NCI-H446 (cell line): ENCODE measurements around the gene DCTN2.

Experiments used
- DNase-seq, 2 experiments: peaks; one replicate each; lab custom pipeline; 2025; lab: John Stamatoyannopoulos, UW

The DCTN2 gene

DNA sequence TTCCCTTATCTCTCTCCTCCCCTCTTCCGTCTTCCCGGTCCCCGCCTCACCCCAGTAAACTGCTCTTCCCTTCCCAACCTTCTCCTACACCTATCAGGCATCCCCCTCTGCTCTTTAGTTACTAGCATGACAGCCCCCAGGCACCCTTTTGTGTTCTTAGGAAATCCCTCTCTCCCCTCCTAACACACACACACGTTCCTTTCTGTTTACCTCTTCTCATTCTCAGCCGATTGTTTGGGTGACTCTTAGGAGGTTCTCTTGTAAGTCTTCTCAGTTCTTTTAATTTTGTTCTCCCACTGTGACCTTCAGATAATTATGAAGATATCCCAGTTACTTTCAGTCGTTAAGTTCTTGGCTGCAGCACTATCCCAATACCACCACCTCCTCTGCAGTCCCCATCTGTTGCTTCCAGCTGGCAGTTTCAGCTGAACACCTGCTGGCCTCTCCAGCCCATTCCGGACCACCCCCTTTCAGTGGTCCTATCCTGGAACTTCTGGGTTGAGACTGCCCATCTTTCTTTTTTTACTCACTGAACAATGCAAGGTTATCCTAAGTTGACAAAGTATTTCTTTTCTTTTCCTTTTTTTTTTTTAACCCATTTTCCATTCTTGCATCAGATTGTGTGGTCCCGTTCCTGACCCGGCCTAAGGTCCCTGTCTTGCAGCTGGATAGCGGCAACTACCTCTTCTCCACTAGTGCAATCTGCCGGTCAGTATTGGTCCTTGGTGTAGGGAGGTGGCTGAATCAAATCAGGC lies 58.4 kb downstream of the DCTN2 start:
- peak in 1 of 2 experiments; percentile 3 for DNase-seq

DNA sequence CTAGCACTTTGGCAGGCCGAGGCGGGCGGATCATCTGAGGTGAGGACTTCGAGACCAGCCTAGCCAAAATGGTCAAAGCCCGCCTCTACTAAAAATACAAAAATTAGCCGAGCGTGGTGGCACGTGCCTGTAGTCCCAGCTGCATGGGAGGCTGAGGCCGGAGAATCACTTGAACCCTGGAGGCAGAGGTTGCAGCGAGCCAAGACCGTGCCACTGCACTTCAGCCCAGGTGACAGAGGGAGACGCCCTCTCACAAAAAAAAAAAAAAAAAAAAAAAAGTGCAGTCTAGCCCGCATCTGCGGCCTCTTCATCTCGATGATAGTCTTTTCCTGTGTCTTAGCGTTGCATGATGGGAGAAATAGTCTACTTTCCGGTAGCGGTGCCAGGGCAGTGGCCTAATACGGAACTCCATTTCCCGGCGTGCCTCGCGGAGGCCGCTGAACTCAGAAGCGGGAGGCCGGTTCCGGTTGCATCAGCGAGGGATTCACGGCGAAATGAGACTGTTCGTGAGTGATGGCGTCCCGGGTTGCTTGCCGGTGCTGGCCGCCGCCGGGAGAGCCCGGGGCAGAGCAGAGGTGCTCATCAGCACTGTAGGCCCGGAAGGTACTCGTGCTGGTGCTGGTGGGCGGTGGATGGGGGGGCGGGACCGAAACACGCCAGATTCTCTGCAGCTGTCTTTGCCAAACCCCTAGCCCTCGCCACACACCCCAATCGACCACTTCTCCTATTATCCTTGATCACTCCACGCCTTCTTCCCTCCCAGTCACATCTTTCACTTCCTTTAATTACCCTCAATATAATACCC lies 59.2 kb downstream of the DCTN2 start, which contains the start of gene MARS1:
MARS1 (plus strand) TSS at position 472 of the 805 bp plus-strand sequence; CDS start at position 495, 23 bp downstream.
- DNase-seq: peak; percentile 87 to 96

DNA sequence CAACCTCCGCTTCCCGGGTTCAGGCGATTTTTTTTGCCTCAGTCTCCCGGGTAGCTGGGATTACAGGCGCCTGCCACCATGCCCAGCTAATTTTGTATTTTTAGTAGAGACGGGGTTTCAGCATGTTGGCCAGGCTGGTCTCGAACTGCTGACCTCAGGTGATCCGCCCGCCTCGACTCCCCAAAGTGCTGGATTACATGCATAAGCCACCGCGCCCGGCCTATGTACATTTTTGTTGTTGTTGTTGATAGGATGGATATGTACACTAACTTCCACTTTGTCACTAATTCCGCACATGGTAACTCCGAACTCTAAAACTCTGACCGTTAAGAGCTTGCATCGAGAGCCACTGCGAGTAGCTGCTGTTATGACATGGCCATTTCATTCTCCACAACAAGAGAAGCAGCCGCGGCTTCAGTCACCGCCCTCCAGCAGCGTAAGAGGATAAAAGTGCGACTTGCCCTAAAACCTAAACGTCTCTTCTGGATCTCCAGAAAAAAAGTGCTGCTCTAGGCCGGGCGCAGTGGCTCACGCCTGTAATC lies 59.9 kb downstream of the DCTN2 start:
- no peak for DNase-seq

DNA sequence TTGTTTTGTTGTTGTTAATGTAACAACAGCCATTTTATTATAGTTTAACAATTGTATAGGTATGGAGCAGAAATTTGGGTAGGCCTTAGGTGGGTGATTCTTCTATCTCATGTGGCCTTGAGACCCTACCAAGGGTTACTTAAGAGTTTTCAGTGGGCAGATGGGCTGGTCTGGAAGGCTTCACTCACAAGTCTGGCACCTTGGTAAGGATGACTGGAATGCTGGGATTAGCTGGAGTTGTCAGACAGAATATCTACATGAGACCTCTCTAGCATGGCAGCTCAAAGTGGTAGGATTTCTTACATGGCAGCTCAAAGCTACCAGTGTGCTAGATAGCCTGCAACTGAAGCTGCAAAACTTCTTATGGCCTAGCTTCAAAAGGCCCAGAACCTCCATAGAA lies 61.3 kb downstream of the DCTN2 start:
- no peak for DNase-seq

DNA sequence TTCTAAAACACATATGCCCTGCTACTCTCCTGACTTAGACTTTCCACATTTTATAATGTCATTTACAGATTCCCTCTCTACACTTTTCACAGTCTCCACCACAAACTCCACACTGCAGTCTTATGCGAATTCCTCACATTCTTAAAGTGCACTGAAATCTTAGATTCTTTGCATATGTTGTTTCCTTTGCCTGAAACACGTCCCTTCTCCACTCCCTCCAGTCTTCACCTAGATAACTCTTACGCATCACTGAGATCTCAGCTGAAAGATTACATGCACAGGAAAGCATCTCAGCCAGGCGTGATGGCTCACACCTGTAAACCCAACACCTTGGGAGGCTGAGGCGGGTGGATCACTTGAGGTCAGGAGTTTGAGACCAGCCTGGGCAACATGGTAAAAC lies 63.5 kb downstream of the DCTN2 start:
- DNase-seq: no peak

DNA sequence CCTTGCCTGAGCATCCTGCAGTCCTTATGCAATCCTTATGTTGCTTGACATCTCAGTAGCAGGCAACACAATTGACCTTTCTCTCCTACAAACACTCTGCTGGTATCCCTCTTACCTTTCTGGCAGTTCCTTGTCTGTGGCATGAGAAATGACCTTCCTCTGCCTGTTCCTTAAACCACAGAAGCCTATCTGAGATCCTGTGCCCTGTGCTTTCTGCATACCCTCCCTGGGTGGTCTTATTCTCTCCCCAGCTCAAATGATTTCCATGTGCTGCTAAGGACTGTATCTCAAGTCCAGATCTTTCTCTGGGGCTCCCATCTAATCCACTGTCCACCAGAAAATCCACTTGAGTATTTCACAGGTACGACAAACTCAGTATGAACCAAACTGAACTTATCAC lies 65.3 kb downstream of the DCTN2 start:
- DNase-seq: no peak
